GM21619 (cell line): ENCODE measurements around the gene ABCC1.

Experiments used
- ATAC-seq: cut with Tn5 transposase; IDR thresholded peaks from one replicate; pipeline ENCODE4 v1.9.1; 2021; ENCODE audit not compliant: unreplicated experiment

Gene ABCC1

DNA sequence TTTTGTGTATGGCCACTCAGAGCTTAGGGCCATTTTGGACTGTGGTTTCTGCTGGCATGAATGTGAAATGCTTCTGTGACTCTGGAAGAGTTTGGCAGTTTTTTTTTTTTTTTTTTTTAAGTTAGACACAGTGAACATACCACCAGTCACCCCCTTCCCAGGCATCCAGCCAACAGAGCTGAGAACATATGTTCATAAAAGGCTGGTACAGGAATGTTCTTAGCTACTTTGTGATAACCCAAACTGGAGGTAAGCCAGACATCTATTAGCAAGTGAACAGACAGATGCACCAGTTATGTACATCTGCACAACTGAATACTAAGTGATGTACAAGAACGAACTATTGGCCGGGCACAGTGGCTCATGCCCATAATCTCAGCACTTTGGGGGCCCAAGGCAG, 92.7 kb downstream of the ABCC1 start:
- no peak for ATAC-seq

GRCh38 chr16:16045296-16045695, 95.9 kb downstream of the ABCC1 start:
- ATAC-seq, result no peak

DNA sequence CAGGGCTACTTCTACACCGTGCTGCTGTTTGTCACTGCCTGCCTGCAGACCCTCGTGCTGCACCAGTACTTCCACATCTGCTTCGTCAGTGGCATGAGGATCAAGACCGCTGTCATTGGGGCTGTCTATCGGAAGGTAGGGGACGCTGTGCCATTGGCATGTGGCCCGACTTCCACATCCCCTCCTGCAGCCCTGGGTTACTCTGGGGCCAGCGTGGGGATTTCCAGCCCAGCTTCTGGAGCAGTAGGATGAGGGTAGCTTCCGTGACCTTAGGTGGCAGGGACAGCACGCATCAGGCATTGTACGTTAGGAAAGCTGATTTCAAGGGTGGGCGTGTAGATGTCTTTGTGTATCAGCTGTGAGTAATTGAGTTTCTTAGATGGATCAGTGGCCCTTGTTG, 96.5 kb downstream of the ABCC1 start:
- ATAC-seq, result no peak

GRCh38 chr16:16047761-16048160, 98.3 kb downstream of the ABCC1 start:
- ATAC-seq, result no peak

DNA sequence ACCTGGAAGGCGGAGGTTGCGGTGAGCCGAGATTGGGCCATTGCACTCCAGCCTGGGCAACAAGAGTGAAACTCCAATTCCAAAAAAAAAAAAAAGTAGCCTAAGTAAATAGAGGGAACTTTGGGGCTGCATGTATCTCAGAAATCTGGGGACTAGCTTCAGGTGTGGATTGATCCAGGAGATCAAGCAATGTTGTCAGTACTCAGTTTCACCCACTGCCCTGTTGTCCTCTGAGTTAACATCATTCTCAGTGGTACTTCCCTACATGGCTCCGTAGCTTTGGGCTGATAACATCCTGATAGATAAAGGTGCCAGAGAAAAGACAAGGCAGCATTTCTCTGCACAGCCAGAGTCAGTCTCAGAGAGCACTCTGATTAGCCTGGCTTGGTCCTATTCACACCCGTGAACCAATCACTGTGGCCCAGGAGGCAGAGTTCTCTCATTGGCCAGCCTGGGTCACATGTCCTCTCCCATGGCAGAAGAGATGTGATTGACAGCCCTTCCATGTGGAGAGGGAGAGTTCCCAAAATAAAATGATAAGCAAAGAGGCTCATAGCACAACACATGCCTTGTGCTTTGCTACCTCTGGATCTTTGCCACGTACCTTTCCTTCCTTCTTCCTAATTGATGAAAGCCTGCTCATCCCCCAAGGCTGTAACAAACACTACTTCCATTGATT, 99.6 kb downstream of the ABCC1 start:
- ATAC-seq, result no peak

DNA sequence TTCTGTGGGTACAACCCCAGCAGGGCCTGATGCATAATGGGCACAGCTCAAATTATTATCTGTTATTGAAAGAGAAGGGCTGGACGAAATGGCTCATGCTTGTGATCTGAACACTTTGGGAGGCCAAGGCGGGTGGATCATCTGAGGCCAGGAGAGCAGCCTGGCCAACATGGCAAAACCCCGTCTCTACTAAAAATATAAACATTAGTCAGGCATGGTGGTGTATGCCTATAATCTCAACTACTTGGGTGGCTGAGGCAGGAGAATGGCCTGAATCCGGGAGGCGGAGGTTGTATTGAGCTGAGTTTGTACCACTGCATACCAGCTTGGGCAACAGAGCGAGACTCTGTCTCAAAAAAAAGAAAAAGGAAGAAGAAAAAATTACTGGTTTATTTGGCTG, 100.7 kb downstream of the ABCC1 start:
- ATAC-seq, result no peak

GRCh38 chr16:16051132-16051531, 101.7 kb downstream of the ABCC1 start:
- no peak for ATAC-seq

- ATAC-seq, result no peak
These were observed 103.5 kb downstream of the ABCC1 start for GRCh38 chr16:16052916-16053315.

DNA sequence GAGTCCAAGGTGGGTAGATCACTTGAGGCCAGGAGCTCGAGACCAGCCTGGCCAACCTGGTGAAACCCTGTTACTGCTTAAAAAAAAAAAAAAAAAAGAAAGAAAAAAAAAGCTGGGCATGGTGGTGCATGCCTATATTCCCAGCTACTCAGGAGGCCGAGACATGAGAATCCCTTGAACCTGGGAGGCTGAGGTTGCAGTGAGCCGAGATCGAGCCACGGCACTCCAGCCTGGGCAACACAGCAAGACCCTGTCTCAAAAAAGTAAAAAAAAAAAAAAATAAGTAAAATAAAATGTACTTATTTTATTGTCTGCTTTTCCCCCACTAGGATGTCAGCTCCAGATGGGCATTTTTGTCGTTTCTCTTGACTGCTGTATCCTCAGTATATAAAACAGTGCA, 107.7 kb downstream of the ABCC1 start:
- ATAC-seq, result no peak

DNA sequence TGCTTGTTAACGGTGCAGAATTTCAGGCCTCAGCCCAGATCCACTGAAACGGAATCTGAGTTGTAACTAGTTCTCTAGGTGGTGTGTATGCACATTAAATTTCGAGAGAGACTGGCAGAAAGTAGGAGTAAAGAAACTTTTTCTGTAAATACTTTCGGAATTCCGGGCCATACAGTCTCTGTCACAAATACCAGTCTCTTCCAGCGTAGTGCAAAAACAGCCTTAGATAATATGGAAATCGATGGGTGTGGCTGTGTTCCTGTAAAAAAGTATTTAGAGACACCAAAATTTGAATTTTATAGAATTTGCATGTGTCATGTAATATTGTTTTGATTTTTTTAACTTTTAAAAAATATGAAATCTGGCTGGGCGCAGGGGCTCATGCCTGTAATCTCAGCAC, 109.7 kb downstream of the ABCC1 start:
- ATAC-seq, result no peak

DNA sequence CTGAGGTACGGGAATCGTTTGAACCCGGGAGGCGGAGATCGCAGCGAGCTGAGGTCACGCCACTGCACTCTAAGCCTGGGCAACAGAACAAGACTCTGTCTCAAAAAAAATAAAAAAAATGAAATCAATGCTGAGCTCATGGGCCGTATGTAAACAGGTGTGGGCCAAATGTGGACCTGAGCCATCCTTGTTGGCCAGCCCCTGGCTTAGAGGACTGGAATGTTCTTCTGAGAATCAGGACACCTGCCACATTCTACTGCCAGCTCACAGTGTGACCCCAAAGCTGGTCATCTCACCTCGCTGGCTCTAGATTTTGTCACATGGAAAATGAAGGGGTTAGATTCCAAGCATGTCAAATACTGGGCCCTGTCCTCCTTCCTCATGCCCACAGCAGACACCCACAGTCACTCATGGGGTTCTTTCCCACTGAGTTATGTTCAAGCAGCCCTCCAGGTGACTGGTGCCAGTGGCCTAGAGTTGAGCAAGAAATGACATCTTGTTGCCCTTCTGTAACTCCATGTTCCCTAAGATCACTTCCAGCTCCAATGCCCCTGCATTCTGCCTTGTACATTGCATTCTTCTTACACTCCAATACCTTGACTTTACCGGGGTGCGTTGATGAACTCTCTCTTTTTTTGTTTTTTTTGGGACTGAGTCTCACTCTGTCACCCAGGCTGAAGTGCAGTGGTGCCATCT, 110.6 kb downstream of the ABCC1 start:
- ATAC-seq, result no peak

GRCh38 chr16:16062023-16062937, 112.9 kb downstream of the ABCC1 start:
- no peak for ATAC-seq

GRCh38 chr16:16063683-16064082, 114.3 kb downstream of the ABCC1 start:
- ATAC-seq, result no peak

DNA sequence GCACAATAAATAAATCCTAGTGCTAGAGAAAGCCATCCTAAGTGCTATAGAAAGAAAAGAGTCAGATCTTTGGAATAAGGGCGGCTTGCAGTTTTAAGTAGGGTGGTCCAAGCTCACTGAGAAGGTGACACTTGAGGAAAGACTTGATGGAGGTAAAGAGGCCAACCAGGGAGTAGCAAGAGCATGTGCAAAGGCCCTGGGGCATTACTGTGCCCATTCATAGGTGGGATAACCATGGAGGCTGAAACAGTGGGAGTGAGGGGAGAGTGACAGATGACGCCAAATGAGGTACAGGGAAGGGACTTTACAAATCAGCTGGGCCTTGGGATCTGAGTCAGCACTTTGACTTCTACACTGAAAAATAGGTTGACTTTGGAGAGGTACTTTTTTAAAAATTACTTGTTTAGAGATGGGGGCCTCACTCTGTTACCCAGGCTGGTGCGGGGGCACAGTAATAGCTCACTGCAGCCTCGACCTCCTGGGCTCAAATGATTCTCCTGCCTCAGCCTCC, 115.5 kb downstream of the ABCC1 start:
- no peak for ATAC-seq

DNA sequence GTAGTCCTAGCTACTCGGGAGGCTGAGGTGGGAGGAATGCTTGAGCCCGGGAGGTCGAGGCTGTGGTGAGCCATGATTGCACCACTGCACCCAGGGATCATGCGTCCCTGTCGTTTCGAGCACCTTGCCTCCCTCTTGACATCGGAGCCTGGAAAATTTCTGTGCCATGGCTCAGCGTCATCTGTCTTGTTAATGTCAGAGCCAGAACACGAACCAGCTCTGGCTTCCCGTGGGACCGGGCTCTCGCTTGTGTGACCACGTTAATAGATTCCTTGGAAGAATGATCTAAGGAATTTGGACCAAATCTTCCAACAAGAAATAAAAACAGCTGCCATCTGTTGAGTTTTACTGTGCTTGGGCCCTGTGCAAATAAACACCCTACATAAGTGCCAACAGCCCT, 117.7 kb downstream of the ABCC1 start:
- ATAC-seq, result no peak

DNA sequence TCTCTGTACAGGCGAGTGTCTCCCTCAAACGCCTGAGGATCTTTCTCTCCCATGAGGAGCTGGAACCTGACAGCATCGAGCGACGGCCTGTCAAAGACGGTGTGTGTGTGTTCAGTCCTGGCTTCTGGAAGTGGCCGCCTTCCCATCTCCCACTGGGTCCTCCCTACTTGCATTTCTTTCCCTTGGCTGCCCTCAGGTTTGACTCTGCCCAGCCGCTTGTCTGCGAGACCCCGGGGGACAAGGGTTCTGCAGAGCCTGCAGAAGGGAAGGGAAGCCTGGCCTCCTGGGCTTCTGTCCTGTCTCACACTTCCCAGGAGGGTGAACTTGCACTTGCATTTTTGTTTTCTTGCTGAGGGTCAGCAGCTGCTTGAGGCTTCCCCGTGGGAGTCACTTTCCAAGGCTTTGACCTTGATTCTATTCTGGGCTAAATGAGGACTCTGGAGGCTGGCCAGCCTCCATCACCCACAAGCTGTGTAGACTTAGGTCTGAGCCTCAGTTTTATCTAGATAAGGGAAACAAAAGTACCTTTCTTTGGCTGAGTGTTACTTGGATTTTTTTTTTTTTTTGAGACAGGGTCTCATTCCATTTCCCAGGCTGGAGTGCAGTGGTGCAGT, 122.3 kb downstream of the ABCC1 start:
- ATAC-seq, result no peak

DNA sequence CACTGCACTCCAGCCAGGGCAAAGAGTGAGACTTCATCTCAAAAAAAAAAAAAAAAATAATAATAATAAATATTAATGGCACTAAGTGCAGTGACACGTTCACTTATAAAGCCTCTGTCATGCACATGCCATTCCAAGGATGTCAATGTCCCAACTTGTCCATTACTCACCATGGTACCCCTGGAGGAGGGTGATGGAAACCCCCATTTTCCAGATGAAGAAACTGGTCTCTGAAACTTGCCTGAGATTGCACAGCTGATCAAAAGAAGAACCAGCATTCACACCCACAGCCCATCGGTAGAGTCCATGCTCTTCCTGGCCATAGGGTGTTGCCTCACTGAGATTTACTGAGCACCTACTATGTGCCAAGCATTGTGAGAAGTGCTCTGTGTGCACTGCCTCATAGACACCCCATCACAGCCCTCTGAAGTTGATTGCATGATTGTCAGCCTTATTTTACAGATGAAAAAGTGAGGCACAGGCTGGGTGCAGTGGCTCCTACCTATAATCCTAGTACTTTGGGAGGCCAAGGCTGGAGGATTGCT, 123.7 kb downstream of the ABCC1 start:
- no peak for ATAC-seq

DNA sequence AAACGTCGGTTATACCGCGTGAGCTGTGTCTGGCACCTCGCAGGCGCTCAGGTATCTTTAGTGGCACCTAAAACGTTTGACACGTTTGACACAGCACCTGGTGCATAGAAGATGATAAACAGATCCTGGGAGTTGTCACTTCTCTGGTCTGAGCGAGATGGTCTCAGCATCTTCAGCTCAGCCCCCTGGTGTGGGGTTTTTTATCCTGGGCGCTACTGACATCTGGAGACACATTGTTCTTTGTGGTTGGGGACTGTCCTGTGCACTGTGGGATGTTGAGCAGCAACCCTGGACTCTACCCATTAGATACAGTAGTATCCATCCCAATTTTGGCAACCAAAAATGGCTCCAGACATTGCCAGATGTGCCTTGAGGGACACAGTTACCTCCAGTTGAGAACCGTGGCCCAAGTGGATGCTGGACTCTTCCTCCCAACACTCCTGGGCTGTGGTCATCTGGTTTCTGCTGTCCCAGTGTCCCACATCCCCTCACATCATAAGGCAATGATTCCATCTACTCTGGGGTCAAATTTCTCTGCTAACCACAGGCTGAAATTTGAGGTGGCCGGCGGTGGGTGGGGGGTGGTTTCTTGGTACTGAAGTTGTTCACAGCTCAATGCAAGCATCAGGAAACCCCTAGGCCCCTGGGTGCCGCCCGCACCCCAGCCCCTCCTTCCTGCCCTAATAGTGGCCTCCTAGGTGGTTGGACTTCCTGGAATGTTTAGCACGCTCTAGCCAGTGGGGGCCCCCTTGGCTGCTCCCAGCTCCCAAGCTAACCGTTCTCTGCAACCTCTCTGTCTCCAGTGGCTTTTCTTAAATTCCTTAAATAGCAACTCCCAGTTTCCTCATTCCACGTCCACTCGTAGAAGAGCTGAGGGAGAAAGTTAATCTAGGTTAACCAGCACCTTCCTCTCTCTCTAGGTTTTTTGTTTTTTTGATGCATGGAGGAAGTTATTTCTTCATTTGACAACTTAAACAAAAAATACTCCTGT, 124.8 kb downstream of the ABCC1 start:
- ATAC-seq, result no peak

GRCh38 chr16:16075488-16076422, 126.3 kb downstream of the ABCC1 start:
- no peak for ATAC-seq
